ENCODE results near the gene HOXC13.

HOXC13 gene

DNA sequence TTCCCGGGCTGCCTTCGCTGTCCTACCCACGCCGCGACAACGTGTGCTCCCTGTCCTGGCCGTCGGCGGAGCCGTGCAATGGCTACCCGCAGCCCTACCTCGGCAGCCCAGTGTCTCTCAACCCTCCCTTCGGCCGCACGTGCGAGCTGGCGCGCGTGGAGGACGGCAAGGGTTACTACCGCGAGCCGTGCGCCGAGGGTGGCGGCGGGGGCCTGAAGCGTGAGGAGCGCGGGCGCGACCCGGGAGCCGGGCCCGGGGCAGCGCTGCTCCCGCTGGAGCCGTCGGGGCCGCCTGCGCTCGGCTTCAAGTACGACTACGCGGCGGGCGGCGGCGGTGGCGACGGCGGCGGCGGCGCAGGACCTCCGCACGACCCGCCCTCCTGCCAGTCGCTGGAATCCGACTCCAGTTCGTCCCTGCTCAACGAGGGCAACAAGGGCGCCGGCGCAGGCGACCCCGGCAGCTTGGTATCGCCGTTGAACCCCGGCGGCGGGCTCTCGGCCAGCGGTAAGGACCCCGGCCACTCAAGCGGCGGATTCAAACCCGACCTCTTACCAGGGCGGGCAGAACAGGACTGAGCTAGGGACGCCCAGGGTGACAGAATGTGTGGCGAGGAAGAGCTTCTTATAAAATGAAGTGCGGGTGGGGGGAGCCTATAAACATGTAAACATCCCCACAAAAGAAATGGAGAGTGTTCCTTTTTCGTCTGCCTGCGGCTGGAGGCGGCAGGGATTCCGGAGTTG, 16.6 kb downstream of the HOXC13 start:
- DNase-seq, result no peak

DNA sequence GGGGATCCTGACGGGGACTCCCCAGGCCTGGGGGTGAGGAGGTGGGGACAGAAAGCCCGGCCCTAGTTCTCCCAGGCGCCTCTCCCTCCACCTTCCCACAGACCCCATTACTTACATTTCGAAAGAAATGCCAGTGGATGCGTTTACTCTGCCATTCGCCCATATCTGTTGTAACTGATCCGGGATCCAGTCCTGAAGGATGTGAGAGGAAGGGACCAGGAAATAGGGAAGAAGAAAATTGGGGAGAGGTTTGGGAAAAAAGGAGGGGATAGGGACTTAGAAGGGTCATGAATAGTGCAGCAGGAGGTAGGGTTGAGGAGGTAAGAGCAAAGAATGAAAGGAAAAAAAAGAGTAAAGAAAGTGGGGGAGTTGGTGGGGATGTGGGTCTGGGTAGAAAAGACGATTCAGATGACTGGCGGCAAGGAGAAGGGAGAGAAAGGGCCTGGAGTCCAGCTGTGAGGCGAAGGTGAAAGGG, 17.2 kb downstream of the HOXC13 start:
- DNase-seq, result no peak

DNA sequence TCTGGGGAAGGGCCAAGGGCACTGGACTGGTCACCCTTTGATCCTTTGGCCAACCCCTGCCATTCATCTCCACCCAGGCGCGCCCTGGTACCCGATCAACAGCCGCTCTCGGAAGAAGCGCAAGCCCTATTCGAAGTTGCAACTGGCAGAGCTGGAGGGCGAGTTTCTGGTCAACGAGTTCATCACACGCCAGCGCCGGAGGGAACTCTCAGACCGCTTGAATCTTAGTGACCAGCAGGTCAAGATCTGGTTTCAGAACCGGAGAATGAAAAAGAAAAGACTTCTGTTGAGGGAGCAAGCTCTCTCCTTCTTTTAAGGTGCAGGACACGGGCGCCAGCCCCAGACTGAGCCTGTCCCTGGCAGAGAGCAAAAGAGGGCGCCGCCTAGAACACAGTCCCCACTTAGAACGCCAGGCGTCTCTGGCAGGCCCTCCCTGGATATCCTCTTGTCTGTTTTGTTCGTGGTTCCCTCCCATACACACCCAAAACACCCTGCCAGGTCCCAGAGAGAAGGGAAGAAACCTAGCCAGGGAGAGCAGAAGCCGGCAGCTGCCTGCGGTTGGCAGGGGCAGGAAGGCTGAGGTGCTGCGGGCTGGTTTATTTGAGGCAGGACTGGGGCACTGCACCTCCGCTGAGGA, 17.7 kb downstream of the HOXC13 start:
- no peak for DNase-seq

DNA sequence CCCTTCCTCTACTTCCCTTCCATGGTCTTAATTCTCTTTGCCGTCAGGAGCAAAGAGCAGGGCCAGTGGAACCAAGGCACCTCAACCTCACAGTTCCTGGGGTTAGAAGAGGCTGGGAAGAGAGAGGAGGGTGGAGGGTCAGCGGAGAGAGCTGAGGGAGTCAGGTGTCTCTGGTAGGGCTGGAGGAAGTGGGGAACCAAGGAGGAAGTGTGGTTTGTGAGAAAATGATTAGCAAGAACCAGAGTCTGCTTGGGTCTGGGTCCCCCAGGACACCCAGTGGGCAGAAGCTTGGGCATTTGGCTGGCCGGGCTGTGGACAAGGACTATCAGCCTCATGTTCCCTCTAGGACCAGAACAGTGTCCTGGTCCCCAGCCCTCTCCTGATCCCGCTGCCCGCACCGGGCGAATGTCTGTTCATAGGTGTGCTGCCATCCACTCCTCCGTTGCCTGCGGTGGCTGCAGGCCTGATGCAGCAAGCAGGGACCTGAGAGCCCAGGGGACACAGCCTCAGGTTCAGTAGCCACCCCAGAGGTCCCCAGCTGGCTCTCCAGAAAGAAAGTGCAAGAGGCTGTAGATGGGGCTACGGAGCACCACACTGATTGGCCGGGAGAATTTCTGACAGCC, 18.4 kb downstream of the HOXC13 start:
- DNase-seq, result no peak

DNA sequence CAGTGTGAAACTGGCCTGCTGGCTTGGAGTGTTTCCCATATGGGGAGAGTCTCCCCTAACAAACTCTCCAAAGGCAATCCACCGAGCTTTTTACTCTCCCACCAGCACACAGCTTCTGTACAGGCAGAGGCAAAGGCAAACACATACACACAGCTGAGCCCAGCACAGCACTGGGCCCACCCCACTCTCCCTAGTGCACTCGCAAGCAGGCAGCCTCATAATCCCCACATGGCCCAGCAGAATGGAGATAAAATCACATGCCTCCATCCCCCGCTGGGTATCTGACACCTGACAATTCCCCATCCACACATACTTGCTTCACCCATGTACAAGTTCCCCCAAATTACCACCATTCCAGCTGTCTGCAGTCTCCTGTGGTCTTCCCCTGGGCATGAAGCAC, 19.5 kb downstream of the HOXC13 start:
- DNase-seq, result no peak

DNA sequence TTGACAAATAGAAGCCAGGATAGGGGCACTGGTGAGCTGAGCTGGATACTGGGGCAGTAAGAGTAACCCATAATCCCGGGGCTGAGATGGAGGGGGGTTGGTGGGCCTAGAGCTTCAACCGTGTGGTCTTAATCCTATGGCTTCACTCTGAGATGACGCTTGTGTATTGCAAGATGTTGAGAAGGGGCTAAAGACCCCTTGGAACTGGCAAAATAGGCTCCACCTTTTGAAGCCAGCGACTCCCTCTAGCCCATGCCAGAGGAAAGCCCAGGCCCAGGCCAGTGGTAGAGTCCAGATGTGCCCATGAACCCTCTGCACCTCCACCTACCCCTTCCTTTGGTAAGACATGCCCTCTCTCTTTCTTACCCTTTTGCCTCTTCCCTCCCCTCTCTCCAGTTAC, 20.7 kb downstream of the HOXC13 start:
- no peak for DNase-seq

DNA sequence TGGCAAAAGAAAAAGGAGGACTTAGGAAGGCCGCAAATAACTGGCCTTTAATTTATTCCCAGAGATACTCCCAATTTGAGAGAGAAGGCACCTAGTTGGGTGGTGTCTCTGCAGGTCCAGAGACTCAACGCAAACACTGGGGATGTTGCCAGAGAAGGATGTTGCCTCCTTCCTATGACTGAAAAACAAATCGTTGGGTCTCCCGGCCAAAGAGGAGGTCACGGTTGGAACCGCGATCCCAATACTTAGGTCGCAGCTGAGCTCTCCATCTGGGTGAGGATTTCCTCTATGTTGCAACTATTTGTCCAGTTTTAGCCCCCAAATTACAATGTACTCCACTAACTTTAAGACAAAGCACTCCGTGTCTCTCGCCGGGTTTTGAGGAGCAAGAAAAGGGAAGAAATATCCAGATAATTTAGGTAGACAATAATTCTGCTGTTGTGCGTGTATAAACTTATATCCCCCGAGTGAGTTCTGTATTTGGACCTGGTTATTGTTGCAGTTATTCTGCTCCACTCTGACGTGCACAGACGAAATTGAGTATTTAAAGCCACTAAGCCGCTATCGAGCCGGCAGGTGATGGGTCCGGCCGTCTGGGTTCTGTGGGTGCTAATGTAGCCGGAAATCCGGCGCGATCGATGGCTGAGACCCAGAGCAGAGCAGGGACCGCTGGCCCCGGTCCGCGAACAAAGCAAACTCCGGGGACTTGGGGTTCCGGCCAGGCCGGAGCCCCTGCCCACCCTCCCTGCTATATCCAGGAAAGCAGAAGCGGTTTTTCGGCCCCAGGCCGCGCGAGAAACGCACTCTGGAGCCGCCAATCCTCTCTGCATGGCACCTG, 21.8 kb downstream of the HOXC13 start:
- no peak for DNase-seq

DNA sequence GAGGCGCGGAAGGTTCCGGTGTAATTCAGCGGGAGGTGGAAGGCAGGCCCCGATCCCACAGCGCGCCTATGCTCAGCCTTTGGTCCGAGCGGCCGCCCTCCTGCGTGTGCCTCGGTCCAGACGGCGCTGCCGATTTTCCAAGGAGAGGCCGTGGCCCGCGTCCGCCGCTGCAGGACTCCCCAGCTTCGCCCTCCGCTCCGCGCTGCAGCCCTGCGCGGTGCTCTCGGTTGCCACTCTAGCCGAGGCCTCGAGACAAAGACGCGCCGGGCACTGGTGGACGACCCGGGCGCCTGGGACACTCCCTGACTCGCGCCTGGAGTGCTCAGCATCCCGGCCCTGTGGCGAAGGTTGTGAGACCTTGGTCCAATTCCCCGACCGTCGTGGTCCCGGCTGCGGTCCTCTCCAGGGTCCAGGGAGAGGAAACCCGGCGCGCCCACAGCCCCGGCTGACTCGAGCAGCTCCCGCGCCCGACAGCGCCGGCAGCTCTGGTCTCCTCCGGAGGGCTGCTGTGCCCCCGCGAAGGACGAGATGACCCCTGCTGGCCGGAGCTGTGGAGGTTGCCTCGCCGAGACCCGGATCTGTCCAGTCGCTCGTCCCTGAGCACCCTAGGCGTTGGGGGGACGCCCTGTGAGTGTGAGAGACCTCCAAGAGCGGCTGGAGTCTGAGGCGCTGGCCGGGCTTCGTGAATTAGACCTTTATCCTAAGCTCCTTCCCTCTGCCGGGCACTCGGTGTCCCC, 22.6 kb downstream of the HOXC13 start:
- DNase-seq, result no peak

DNA sequence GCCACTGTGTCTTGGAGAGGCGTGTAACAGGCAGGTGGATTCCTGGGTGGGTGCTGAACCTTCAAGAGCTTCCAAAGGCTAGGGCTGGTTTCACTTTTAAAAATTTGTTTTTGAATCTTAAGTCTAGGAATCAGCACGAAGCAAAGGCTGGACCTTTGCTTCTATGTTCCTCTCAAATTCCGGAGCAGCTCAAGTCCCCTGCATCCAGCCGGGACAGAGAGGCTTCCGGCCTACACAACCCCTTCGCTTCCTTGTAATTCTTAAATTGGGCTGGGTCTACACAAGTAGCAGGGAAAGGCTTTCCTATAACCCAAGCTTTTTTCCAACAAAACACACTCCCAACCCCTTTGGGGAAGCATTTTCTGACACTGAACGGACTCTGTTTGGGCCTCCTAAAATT, 24.4 kb downstream of the HOXC13 start:
- DNase-seq, result no peak

DNA sequence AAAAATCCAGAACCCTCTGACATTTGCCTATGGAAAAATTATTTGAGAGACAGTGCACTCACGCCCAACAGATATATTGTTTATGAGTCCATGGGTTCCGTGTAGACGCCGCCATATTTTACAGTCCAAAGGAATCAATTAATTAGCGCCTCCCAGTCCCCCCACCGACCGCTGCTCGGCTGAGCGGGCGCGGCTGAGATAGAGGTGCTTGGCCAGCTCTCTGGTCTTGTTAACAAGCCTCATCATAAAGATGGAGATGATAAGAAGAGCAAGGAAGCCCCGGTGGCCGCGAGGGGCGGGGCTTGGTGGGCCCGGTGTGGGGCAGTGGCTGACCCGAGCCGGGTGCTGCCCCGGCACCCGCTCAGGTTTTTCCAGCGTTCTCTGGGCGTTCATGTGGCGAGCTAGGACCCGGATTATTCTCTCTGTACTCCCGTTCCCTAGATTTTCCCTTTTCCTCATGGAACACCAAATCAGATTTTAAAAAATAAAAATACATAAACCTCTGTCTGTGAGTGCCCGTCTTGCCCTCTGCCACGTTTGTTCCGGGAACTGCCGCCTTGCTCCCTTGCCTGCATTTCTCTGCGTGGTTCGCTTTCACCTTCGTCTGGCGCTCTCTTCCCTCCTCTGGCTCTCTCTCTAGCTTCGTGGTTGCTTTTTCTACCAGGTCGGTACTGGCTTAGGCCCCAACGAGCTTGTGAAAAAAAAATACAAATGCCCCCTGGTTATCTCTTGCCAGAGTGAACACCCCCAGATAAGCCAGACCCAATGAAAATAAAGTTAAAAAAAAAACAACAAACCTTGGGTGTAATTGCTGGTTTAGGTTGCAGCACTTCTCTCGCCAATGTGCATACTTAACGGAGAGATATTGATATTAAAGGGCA, 25.0 kb downstream of the HOXC13 start:
- no peak for DNase-seq

DNA sequence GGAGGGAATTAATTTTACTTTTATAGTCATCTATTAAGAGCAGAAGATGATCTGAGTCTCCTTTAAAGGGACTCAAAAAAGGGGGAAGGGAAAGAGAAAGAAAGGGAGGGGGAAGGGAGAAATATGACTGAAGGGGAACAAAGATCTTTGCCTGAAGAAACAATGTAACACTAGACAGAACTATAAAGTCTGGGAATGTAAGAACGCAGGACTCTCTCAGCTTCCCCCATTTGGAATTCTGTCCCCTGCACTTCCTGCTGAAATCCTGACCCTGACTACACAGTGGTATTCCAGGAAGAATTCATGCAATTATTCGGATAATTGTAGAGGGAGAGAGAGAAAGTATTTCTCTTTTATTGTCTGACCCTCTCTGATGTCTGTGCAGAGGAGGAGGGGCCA, 25.7 kb downstream of the HOXC13 start:
- no peak for DNase-seq

DNA sequence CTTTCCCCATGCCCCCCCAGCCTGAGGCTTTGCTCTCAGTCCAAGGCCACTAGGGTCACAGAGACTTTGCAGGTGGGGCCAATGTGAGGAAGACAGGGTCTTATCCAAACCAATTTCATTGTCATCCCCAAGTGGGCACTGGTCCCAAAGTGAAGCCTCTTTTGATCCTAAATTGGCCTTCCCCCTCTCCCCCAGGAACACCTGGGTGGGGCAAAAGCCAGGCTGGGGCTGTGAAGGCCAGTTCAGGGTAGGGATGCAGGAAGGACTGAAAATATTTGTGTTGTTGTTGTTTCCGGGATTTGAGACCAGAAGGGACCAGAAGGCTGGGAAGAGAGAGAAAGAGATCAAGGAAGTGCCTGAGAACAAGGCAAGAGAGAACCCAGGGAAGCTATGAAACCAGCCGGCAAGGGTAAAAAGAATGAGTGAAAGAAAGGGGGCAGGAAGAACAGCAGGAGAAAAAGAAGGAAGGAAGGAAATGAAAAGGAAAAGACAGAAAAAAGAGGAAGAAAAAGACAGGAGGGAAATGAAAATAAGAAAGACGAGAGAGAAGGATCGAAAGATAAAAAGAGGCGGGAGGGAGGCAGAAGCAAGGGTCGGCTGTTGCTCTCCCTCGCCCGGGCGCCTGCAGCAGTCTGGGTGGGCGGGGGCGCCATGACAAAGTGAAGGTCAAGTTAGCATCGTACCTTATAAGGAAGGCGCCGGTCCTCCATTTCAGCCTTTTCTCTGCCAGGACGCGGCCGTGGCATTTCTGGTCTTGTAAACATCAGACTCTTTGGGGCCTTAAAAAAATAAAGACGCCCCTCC, 26.9 kb downstream of the HOXC13 start:
- no peak for DNase-seq

DNA sequence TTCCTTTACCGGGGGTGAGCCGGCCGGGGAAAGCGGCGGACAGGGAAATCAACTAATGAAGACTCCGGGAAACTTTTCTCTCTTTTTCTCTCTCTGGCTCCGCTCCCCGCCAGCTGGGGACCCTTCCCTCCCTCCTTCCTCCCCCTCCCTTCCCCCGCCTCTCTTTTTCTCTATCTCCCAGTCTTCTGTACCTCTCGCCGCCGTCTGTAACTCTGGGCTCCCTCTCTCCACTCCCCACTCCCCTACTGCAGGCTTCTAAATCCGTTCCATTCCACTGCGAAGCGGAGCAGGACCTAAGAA, 27.4 kb downstream of the HOXC13 start:
- no peak for DNase-seq

DNA sequence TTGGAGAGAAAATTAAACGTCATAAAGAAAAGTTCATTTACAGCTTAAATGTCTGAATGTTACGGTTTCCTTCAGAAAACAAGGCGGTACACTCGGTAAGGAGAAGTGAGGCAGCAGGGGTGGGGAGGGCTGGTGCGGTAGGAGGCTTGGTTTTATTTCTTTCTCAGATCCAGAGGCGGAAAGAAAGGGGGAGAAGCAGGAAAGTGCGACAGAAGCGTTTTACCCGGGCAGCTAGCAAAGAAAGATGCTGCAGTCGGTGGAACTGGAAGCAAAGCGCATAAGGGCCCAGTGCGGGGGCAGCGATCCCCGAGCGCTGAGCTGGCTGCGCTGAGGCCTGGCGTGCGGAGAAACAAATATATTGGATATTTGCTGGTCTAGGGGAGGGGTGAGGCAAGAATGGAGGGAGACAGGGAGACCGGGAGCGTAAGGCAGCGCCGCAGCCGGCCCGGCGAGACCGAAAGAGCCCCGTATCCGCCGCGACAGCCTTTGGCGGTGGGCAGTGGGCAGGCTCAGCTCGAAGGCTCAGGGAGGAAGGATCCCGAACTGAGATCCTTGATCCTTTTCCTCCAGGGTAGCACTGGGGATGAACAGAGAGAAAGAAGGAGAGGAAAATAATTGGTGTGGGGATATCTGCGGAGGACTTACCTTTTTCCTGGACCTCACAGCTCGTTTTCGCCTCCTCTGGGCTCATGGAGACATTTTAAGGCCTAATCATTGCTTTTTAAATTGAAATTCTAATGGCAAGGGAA, 27.9 kb downstream of the HOXC13 start:
- DNase-seq, result no peak

DNA sequence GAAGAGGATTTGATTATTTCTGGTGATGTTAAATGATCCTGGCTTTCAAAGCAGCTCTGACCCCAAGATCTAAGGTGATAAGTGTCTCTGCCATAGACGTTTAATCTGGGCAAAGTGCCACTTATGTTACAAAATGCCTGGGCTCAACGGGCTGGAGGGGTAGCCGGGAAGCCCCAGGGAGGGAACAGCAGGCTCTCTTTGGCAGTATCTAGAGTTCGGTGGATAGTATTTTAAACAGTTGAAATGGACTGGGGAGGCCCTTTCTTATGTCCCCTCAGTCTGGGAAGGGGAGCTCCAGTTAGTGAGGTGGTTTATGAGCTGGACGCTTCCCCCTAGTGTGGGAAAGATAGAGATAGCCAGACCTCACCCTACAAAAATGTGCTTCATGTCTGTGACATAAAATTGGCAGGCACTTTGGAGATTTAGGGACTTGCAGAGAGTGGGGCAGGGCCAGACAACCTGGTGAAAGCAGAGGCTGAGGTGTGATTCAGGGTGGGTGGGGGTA, 28.8 kb downstream of the HOXC13 start:
- no peak for DNase-seq

DNA sequence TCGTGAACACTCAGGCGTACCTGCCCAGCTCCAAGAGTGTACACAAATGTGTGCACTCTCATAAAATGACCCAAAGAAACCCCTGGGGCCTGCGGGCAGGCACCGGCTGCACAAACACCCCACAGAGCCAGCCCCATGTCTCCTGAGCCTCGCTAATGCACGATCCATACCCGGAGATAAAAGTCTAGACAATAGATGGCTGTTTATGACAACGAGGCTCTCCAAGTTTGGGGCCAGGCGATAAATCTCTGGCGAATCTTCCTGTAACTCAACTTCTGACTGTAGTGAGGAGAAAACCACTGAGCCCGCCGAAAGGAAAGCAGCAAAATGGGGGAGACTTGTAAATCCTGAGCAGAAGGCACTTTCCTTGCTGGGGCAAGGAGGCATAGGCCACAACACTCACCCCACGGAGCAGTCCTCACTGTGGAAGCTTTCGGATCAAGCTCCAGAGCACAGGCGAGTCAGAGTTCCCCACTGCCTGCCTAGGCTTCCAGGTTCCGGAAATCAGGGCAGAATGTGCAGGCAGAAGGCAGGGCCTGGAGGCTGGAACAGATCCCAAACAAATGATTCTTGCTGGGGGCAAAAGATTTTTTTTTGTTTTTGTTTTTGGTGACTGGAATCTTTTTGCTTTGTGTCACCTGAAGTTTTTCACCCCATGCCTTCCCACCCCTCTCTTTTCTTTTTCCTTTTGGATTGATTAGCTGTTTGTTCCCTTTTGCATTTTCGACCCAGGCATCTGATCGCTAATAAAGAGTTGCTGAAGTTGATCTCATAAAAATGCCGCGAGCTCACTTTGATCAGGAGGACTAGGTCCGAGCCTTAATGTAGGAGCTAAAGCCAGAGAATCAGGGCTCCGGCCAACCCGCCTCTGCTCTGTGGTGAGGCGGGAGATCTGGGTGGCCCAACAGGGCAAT, 29.8 kb downstream of the HOXC13 start:
- DNase-seq, result no peak

DNA sequence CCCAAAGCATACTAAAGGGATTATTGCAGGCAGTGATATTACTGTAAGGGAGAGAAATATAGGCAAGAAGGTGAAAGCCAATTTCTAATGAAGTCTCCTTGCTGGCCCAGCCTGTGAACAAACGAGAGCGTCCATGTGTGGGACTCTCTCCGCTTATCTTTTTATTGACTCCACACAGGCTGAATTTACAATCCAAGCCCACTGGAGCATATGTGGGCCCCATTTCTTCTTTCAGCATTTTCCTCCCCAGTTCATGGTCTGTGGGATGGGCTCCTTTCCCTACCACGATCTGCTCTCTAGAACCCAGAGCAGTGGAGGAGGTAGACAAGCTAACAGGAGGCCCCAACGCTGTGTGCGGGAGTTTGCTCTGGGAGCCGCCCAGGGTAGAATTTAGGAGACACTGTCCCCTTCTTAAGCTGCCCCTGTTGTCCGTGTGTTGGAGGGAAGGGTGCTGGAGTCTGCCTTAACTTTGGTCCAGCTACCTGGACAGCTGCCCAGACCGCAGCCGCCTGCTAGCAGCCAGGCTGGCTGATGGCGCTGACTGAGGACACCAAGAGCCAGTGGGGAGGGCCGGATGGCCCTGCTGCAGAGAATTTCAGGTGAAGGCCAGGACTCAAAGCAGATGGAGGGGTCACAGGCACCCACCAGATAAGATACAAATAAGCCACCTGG, 31.1 kb downstream of the HOXC13 start:
- no peak for DNase-seq

DNA sequence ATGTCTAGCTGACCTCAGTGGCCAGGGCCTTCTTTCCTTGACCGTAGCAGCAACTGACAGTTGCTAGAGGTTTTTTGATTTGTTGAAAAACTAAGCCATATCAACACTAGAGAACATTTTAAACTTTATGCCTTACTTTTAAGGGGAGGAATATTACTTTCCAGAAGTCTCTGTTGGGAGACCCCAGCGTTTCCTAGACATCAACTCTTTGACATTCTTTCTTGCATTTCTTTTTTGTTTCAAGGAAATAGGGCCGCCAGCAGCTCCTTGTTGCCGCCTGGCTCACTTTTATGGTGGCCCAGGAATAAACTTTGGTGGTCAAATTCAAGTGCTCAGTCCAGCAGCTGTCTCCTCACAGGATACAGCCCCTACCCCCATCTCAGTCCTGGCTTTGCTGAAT, 31.8 kb downstream of the HOXC13 start:
- DNase-seq, result no peak

Data from T1000 (cell line).